Measurements from ENCODE around the gene GARIN3.

DNA sequence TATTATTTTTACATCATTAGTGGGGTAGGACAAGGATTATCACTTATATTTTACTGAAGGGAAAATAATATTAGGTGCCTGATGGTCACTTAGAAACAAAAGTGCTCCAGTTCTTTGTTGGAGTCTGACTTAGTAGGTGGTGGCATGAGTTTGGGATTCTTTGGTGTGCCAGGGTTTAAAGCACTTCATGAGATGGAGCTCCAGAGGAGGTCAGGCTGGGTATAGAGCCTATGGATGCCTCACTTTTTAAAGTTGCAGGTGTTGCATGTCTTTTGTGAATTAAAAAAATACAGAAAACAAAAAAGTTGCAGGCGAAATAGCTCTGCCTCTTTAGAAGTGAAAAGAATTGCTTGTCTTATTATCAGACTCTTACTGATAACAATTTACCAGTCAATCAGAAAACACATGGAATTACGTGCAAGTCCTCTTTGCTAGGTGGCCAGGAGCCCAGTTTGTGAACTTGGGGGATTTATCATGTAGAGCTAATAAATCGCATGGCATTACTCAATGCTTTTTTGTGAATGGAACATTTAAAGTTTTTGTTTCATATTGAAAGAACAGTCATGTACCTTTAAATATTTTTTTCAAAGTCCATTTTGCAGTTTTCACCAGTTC, 16.2 kb upstream of the GARIN3 start:
- TF ChIP-seq, protein P1, sequence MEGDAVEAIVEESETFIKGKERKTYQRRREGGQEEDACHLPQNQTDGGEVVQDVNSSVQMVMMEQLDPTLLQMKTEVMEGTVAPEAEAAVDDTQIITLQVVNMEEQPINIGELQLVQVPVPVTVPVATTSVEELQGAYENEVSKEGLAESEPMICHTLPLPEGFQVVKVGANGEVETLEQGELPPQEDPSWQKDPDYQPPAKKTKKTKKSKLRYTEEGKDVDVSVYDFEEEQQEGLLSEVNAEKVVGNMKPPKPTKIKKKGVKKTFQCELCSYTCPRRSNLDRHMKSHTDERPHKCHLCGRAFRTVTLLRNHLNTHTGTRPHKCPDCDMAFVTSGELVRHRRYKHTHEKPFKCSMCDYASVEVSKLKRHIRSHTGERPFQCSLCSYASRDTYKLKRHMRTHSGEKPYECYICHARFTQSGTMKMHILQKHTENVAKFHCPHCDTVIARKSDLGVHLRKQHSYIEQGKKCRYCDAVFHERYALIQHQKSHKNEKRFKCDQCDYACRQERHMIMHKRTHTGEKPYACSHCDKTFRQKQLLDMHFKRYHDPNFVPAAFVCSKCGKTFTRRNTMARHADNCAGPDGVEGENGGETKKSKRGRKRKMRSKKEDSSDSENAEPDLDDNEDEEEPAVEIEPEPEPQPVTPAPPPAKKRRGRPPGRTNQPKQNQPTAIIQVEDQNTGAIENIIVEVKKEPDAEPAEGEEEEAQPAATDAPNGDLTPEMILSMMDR (conservative IDR thresholded peaks at IDR 0.05; ENCODE audit: low read depth, low read length), result no peak
- TF ChIP-seq EZH2 (IDR thresholded peaks at IDR 0.05; ENCODE audit: borderline replicate concordance, low read depth, low read length, poor library complexity, severe bottlenecking), result no peak

Measured in A673 (cell line).